HG02759 (cell line): ENCODE data around the gene SLC25A29.
"Not testable (repeated sequence)": the region's sequence is repeated elsewhere in the genome, so short reads cannot be mapped to it uniquely, and the experiment has no call there.

Experiments used
- ATAC-seq: cut with Tn5 transposase; IDR thresholded peaks from one replicate; pipeline ENCODE4 v1.9.1; 2021; ENCODE audit warnings: mild to moderate bottlenecking, moderate library complexity; ENCODE audit not compliant: unreplicated experiment

Gene SLC25A29

GRCh38 chr14:100295376-100296105, 10.7 kb downstream of the SLC25A29 start:
- ATAC-seq = no peak

- no peak for ATAC-seq
Observed at GRCh38 chr14:100294963-100295330, 11.3 kb downstream of the SLC25A29 start.

GRCh38 chr14:100294213-100294962, 11.9 kb downstream of the SLC25A29 start:
- ATAC-seq = peak; percentile 68

GRCh38 chr14:100293497-100294212, 12.6 kb downstream of the SLC25A29 start:
- ATAC-seq = no peak

- no peak for ATAC-seq
Observed at GRCh38 chr14:100292776-100293461, 13.3 kb downstream of the SLC25A29 start.

GRCh38 chr14:100292301-100292775, 13.9 kb downstream of the SLC25A29 start:
- no peak for ATAC-seq

GRCh38 chr14:100291305-100292075, 14.8 kb downstream of the SLC25A29 start:
- ATAC-seq = no peak

GRCh38 chr14:100290607-100291304, 15.5 kb downstream of the SLC25A29 start:
- no peak for ATAC-seq

GRCh38 chr14:100289916-100290606, 16.2 kb downstream of the SLC25A29 start:
- no peak for ATAC-seq

GRCh38 chr14:100288382-100289185, 17.7 kb downstream of the SLC25A29 start:
- no peak for ATAC-seq

GRCh38 chr14:100287998-100288295, 18.3 kb downstream of the SLC25A29 start:
- ATAC-seq = not testable (repeated sequence)

- no peak for ATAC-seq
Observed at GRCh38 chr14:100287202-100287997, 18.8 kb downstream of the SLC25A29 start.

- no peak for ATAC-seq
Observed at GRCh38 chr14:100286484-100287191, 19.6 kb downstream of the SLC25A29 start.

GRCh38 chr14:100285913-100286400, 20.3 kb downstream of the SLC25A29 start:
- ATAC-seq = no peak

GRCh38 chr14:100285021-100285912, 21.0 kb downstream of the SLC25A29 start:
- peak; percentile 88 for ATAC-seq
